Ramos (cell line): ENCODE measurements around the gene PGBD5.
"Not testable (repeated sequence)": the region's sequence is repeated elsewhere in the genome, so short reads cannot be mapped to it uniquely, and the experiment has no call there.

Experiments used
- in situ Hi-C: fragments of 300-500 bp; cut with MboI; formaldehyde crosslinking; loops from one replicate; pipeline ENCODE4 v1.14.3; 2022; ENCODE audit warnings: low sequenced_read_pairs; ENCODE audit not compliant: unreplicated experiment

PGBD5 gene

GRCh38 chr1:230427094-230427876 is 1.2 kb upstream of the PGBD5 start:
- in situ Hi-C loops = no loop called here

GRCh38 chr1:230425252-230426091 is 660 bp downstream of the PGBD5 start:
- in situ Hi-C loops = no loop called here

DNA sequence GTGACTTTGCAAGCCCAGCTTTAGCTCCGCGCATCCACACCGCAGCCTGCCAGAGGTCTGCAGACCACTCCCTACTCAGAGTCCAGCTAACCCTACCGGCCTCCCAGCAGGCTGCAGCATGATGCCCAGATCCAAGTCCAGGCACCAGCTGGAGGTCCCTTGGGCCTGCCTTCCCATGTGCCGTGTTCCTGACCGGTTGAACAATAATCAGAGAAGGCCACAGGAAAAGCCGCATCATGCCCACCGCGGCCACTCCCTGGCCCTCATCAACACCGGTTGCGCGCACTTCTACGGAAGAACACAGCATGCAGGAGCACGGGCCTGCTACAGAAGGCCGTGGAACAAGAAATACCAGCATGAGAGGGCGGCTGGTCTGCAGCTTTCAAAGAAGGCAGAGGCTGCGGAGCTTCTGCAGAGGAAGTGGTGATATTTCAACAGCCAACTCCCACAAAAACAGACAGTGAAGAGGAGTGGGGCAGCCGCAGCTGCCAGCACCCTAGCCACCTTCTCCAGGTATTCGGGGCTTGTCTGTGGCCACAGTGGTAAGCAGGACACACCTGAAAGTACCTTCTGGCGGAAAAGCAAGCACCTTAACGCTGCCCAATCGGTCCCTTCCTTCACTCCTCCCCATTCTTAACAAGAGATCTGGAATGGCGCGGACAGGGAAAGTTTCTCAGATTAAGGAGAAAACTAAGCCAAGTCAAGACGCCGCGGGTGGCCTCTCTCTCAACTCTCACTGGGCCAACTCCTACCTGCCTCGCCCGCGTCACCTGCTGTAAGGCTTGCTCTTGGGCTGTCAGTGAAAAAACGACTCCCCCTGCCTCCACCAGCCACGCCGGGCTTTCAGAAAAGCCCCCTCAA is 1.5 kb downstream of the PGBD5 start:
- in situ Hi-C loops = no loop called here

GRCh38 chr1:230423951-230424350 is 2.2 kb downstream of the PGBD5 start:
- in situ Hi-C loops = no loop called here

- in situ Hi-C loops = no loop called here
These were observed 2.9 kb downstream of the PGBD5 start for GRCh38 chr1:230423261-230423660.

- in situ Hi-C loops = no loop called here
These were observed 3.7 kb downstream of the PGBD5 start for GRCh38 chr1:230422221-230422981.

GRCh38 chr1:230421481-230421880 is 4.7 kb downstream of the PGBD5 start:
- in situ Hi-C loops = no loop called here

GRCh38 chr1:230420372-230420771 is 5.8 kb downstream of the PGBD5 start:
- in situ Hi-C loops = not testable (repeated sequence)

GRCh38 chr1:230416430-230416829 is 9.7 kb downstream of the PGBD5 start:
- in situ Hi-C loops = no loop called here

DNA sequence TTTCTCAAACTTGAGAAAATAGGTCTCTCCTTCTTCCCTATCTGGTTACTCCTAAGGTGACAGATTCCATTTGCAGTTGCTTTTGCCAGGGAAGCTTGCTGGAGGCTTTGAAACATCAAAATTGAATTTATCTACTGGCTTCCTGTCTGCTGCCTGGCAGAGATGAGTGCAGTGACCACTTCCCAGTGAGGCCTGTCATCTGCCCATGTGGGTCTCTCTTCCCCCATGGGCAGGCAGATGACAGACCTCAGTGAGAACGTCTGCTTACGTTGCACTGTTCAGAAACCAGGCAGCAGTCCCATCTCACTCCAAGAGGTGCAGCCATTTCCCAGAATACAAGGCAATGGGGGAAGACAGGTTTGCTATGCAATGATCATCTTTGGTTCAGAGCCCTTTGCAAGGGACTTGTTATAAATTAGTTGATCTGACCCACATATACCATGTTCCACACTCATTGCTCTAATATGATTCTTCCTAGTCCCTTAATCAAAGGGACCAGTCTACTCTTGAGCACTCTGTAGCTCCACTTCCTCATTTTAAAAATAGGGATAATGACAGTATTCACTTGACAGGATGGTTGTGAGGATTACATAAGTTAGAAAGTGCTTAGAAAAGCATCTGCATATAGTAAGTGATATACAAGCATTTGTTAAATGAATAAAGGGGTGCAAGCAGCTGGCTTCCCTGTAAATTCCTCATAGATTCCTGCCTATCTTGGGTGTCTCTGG is 10.6 kb downstream of the PGBD5 start:
- in situ Hi-C loops = no loop called here

- in situ Hi-C loops = no loop called here
These were observed 11.4 kb downstream of the PGBD5 start for GRCh38 chr1:230414694-230415093.

DNA sequence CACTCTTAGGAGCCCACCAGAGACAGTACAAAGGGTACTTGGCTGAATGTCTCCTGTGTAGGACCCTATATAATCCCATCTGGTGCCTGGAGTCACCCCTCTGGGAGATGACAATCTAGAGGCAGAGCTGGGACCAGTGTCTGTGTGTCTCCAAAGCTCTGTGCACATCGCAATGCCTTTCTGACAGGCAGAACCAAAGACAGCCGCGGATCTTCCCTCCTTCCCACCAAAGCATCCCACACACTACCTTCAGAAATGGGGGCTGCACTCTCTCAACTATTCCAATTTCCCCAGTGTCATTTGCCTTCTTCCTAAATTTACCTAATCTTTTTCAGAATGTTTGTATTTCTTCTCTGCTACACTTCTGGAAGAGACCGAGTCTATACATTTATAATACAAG is 12.0 kb downstream of the PGBD5 start:
- in situ Hi-C loops = no loop called here

DNA sequence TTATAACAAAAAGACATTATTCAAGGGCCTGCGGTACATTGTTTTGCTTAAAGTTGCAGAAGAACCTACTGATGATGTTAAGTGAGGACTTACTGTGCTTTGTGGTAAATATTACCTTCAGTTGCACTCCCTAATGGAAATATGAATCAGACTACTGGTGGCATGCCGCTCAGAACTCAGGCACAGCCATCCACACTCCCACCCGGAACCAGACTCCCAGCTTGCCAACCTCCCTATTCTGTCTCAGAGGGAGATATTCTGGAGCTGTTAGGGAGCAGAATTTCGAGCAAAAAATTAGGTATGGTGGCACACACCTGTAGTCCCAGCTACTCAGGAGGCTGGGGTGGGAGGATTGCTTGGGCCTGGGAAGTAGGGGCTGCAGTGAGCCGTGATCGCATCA is 13.1 kb downstream of the PGBD5 start:
- in situ Hi-C loops = no loop called here

GRCh38 chr1:230408971-230409370 is 17.2 kb downstream of the PGBD5 start:
- in situ Hi-C loops = no loop called here

DNA sequence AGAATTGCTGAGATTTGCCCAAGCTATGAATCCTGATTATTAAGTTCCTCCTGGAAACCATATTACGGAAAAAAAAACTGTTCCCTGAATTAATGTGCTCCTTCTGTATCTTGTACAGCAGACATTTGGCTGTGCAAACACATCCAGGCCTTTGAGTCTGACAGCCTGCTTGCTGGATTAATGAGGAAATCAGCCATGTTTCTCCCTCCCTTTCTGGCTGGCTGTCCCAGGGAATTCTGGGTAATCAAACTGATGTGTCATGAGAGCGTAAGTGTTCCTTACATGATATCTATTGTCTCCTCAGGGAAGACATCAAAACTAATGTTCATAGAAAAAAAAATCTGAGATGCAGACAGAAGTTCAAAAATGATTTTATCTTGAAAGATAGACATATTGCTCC is 18.8 kb downstream of the PGBD5 start:
- in situ Hi-C loops = no loop called here

DNA sequence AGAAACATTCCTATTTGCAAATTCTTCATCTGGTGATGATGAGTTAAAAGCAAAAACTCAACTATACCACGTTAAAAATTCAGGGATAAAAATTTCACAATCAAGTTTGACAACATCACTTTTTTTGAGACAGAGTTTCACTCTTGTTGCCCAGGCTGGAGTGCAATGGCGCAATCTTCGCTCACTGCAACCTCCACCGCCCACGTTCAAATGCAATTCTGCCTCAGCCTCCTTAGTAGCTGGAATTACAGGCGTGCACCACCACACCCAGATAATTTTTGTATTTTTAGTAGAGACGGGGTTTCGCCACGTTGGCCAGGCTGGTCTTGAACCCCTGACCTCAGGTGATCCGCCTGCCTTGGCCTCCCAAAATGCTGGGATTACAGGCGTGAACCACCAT is 19.4 kb downstream of the PGBD5 start:
- in situ Hi-C loops = not testable (repeated sequence)

GRCh38 chr1:230403442-230403841 is 22.7 kb downstream of the PGBD5 start:
- in situ Hi-C loops = no loop called here

GRCh38 chr1:230401763-230402294 is 24.3 kb downstream of the PGBD5 start:
- in situ Hi-C loops = no loop called here

DNA sequence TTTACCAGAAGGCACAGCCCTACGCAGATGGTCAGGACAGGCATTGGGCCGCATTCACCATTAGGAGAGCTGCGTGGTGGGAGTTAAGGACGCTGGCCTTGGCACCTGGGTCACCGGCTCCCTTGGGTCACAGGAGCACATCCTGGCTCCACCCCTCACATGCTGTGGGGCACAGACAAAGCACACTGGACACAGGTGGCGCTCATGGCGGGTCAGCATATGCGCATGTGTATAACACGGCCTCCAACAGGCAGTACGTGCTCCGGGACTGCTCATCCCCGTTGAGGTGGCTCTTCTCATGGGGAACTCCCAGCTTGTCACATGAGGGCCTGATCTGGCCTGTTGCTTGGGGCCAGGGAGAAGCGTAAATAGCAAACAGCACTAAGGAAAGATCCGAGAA is 25.0 kb downstream of the PGBD5 start:
- in situ Hi-C loops = no loop called here
